ENCODE measurements around the gene PARD3.

The PARD3 gene

DNA sequence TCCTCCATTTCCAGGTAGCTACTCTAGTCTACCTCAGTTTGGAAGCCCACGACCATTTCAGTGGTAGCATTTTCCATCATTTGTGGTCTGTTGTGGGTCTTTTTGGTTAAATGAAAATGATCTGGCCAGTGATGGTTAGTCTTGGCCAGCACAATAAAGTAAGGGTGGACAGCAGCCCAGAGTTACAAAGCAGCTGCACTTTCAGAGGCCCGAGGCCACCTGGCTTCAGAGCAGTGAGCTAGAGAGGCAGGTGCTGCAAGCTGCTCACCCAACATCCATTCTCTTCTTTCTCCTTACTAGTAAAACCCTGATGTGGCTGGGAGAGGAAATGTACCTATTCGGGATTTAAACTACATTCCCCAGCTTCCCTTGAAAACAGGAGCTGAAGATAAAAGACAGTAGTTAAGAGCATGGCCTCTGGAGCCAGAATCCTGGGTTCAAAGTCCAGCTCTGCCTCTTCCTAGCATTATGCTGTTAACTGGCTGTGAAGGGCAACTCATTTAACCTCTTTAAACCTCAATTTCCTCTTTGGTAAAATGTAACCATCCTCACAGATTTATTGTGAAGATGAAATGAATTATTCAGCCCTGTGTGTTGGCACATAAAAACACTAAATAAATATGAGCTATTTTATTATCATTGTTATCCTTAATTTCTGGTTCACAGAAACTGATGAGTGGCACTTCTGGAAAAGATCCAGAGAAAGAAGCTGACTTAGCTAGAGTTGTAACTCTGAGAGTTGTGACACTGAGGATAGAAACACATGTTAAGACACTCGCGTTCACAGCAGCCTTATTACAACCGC, 517.4 kb downstream of the PARD3 start:
- DNase-seq (ENCODE audit: insufficient read length, low spot score) (no peak), FAIRE-seq (no peak)

DNA sequence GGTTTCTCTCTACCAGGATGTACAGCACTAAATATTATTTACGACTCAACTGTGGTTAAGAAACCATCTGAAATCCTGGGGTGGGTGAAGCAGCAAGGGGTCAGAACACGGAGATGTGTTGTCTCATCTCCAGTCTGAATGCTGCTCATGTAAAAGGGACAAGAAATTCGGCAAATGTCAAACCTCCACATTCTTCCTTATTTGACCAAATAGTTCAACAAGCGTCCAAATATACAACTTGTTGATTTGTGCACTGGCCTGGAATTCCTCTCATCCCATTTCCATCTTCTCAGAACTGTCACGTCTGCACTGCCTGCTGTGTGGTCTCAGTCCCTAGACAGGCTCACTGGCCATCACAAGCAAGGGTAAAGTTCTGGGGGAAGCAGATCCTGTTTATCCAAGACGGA, 520.0 kb downstream of the PARD3 start:
- TF ChIP-seq, protein P1, sequence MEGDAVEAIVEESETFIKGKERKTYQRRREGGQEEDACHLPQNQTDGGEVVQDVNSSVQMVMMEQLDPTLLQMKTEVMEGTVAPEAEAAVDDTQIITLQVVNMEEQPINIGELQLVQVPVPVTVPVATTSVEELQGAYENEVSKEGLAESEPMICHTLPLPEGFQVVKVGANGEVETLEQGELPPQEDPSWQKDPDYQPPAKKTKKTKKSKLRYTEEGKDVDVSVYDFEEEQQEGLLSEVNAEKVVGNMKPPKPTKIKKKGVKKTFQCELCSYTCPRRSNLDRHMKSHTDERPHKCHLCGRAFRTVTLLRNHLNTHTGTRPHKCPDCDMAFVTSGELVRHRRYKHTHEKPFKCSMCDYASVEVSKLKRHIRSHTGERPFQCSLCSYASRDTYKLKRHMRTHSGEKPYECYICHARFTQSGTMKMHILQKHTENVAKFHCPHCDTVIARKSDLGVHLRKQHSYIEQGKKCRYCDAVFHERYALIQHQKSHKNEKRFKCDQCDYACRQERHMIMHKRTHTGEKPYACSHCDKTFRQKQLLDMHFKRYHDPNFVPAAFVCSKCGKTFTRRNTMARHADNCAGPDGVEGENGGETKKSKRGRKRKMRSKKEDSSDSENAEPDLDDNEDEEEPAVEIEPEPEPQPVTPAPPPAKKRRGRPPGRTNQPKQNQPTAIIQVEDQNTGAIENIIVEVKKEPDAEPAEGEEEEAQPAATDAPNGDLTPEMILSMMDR (IDR thresholded peaks at IDR 0.05; ENCODE audit: insufficient read depth, missing control alignments): no peak
- DNase-seq (ENCODE audit: insufficient read length, low spot score) (no peak), FAIRE-seq (no peak)

More for the DNA sequence above, 517.4 kb downstream of the PARD3 start:
- TF ChIP-seq, protein P1 (IDR thresholded peaks at IDR 0.05; ENCODE audit: insufficient read depth, missing control alignments): no peak

DNA sequence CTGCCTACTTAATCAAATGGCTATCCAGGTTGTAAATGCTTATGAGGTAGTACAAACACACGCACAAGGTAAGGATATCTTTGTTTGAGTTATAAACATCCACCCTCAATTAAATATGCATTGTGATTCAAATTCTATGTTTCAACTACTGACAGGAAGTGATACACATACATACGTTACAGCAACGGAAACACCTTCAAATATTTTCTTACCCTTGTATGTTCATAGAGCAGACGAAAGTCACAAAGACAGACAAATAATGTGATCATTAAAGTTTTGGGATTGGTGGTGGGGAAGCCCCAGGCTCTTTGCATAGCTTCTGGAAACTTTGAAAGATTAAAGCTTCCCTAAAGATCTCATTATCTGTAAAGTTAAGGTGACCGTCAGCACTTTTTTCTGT, 521.0 kb downstream of the PARD3 start:
- DNase-seq (ENCODE audit: insufficient read length, low spot score) (no peak), FAIRE-seq (no peak)
- TF ChIP-seq, protein P1 (IDR thresholded peaks at IDR 0.05; ENCODE audit: insufficient read depth, missing control alignments): no peak

DNA sequence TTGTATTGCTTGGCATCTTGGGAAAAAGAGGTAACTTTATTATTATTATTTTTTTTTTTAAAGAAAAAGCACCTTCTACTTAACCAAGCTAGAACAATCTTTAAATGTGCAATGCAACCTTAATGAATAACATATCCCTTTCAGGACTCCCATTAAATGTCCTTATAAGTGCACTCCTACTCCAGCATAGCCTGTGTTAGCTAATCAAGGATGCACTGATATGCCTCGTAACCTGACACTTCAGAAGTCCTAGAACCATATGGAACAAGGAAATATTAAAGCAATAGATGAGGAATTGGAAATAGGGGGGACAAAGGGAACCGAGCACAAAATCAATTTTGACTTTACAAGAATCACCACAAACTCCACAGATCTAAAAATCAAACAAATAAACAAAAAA, 522.4 kb downstream of the PARD3 start:
- no peak for DNase-seq (ENCODE audit: insufficient read length, low spot score)
- FAIRE-seq: no peak
- TF ChIP-seq, protein P1 (IDR thresholded peaks at IDR 0.05; ENCODE audit: insufficient read depth, missing control alignments): no peak

DNA sequence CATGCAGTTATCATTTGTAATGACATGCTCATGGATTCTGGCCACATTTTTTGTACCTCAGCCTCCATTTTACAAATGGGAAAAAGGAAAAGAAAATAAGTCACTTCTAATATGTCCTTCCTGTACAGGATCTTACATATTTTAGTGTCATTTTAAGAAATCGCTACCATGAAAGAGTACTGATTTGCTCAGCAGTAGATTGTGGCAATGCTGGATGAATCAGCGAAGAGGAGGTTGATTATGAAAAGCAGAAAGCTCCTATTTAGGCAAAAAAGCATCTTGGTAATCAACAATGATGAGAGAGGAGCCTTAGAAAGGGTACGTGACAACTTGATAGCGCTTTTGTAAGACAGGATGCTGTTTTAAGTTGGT, 522.9 kb downstream of the PARD3 start:
- DNase-seq (ENCODE audit: insufficient read length, low spot score) (no peak), FAIRE-seq (no peak)
- TF ChIP-seq, protein P1 (IDR thresholded peaks at IDR 0.05; ENCODE audit: insufficient read depth, missing control alignments): no peak

DNA sequence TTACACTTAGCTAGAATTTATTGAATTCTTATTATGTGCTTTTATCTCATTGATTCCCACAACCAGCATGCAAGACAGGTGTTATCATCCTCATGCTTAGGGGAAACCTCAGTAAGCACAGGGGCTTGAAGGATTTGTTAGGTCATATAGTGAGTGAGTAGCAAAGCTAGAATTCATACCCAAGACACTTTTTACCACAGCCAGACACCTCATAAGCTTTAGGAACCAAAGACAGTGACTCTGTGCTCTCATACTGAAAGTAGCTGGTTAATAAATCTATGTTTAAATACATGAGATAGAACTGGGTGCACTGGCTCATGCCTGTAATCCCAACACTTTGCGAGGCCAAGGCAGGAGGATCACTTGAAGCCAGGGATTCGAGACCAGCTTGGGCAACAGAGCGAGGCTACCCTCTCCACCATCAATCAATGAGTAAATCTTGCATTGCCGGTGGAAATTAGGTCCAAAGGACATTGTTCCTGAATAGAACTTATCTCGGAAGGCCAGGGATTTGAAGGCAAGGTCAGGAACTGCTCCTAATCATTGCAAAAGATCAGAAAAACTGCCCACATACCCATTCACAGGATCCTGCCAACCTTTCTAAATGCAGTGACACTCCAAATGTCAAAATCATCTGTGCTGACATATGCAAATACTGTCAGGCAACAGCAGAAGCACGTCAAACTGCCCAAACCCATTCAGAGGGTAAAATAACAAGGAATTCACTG, 523.5 kb downstream of the PARD3 start:
- FAIRE-seq (no peak), DNase-seq (ENCODE audit: insufficient read length, low spot score) (no peak)
- TF ChIP-seq, protein P1 (IDR thresholded peaks at IDR 0.05; ENCODE audit: insufficient read depth, missing control alignments): no peak

All from D721Med (cell line).